Superior temporal gyrus (tissue), 1 donor: ENCODE data around the gene SPSB3.

Experiments
- DNase-seq: peaks from one replicate; pipeline ENCODE4 v3.0.0-alpha.2; 2016; ENCODE audit errors: extremely low spot score

The SPSB3 gene

GRCh38 chr16:1763521-1764511, 18.6 kb downstream of the SPSB3 start:
- DNase-seq: no peak

- DNase-seq: no peak
These were observed 19.4 kb downstream of the SPSB3 start for GRCh38 chr16:1762879-1763520.

GRCh38 chr16:1762196-1762878, 20.0 kb downstream of the SPSB3 start:
- no peak for DNase-seq

- DNase-seq: no peak
These were observed 20.6 kb downstream of the SPSB3 start for GRCh38 chr16:1761751-1762150.

- no peak for DNase-seq
These were observed 21.5 kb downstream of the SPSB3 start for GRCh38 chr16:1760911-1761310.

- no peak for DNase-seq
These were observed 22.9 kb downstream of the SPSB3 start for GRCh38 chr16:1759511-1759910.

GRCh38 chr16:1758923-1759322, 23.4 kb downstream of the SPSB3 start:
- no peak for DNase-seq

GRCh38 chr16:1757714-1758461, 24.5 kb downstream of the SPSB3 start:
- no peak for DNase-seq

GRCh38 chr16:1754204-1754603, 28.2 kb downstream of the SPSB3 start:
- no peak for DNase-seq

GRCh38 chr16:1752853-1753252, 29.5 kb downstream of the SPSB3 start:
- DNase-seq: no peak

- DNase-seq: no peak
These were observed 30.4 kb downstream of the SPSB3 start for GRCh38 chr16:1751946-1752345.

- no peak for DNase-seq
These were observed 32.9 kb downstream of the SPSB3 start for GRCh38 chr16:1749152-1750117.

- DNase-seq: no peak
These were observed 34.4 kb downstream of the SPSB3 start for GRCh38 chr16:1747934-1748333.

- DNase-seq: no peak
These were observed 35.6 kb downstream of the SPSB3 start for GRCh38 chr16:1746693-1747195.

- DNase-seq: no peak
These were observed 36.3 kb downstream of the SPSB3 start for GRCh38 chr16:1745900-1746692.

- no peak for DNase-seq
These were observed 37.0 kb downstream of the SPSB3 start for GRCh38 chr16:1745181-1745899.

GRCh38 chr16:1744338-1744840, 38.0 kb downstream of the SPSB3 start:
- DNase-seq: no peak
